SK-N-SH treated with all-trans-retinoic acid at 6 μM for 48 hours (cell line): ENCODE data around the gene TTC39A.

Experiments used
- ATAC-seq: fragments of 200-7000 bp; cut with Tn5 transposase; 3 replicates; pipeline ENCODE4 v1.9.1; 2020; ENCODE audit warnings: mild to moderate bottlenecking, moderate library complexity
- ARNTL ChIP-seq: fragments of 450-650 bp; formaldehyde crosslinking; IDR thresholded peaks from 2 replicates; pipeline ENCODE4 v1.5.0; 2020; ENCODE audit warnings: low read depth, mild to moderate bottlenecking, moderate library complexity, borderline replicate concordance
- BACH2 ChIP-seq: fragments of 250-450 bp; sonication (Bioruptor Pico); IDR thresholded peaks from 2 replicates; pipeline ENCODE4 v1.9.0; 2021; ENCODE audit warnings: mild to moderate bottlenecking, borderline replicate concordance
- CREB5 ChIP-seq: fragments of 250-450 bp; sonication (Bioruptor Pico); IDR thresholded peaks from 2 replicates; pipeline ENCODE4 v1.5.1; 2020; ENCODE audit warnings: low read depth, mild to moderate bottlenecking, moderate library complexity
- CSDC2 ChIP-seq: fragments of 250-450 bp; sonication (Bioruptor Pico); IDR thresholded peaks from 2 replicates; pipeline ENCODE4 v1.5.0; 2020; ENCODE audit warnings: mild to moderate bottlenecking, moderate library complexity
- ESRRG ChIP-seq: fragments of 250-450 bp; sonication (Bioruptor Pico); IDR thresholded peaks from 2 replicates; pipeline ENCODE4 v1.6.1; 2021; ENCODE audit warnings: mild to moderate bottlenecking
- GLIS3 ChIP-seq: fragments of 250-450 bp; sonication (Bioruptor Pico); IDR thresholded peaks from 2 replicates; pipeline ENCODE4 v1.5.0; 2020; ENCODE audit warnings: mild to moderate bottlenecking, moderate library complexity
- ISL1 ChIP-seq: fragments of 250-450 bp; sonication (Bioruptor Pico); IDR thresholded peaks from 2 replicates; pipeline ENCODE4 v2.1.2; 2022; ENCODE audit warnings: mild to moderate bottlenecking, moderate library complexity
- OSR1 ChIP-seq: fragments of 250-450 bp; sonication (Bioruptor Pico); IDR thresholded peaks from 2 replicates; pipeline ENCODE4 v1.8.0; 2022; ENCODE audit warnings: moderate library complexity, mild to moderate bottlenecking, inconsistent platforms
- POU6F1 ChIP-seq: fragments of 250-450 bp; sonication (Bioruptor Pico); IDR thresholded peaks from 2 replicates; pipeline ENCODE4 v1.8.0; 2021; ENCODE audit warnings: low read depth, mild to moderate bottlenecking, moderate library complexity, borderline replicate concordance
- PPARA ChIP-seq: fragments of 250-450 bp; sonication (Bioruptor Pico); IDR thresholded peaks from 2 replicates; pipeline ENCODE4 v1.5.0; 2020; ENCODE audit warnings: mild to moderate bottlenecking, borderline replicate concordance
- SNAI2 ChIP-seq: fragments of 250-450 bp; sonication (Bioruptor Pico); IDR thresholded peaks from 2 replicates; pipeline ENCODE4 v1.5.0; 2020; ENCODE audit warnings: mild to moderate bottlenecking, moderate library complexity
- TCF4 ChIP-seq: fragments of 250-450 bp; sonication (Bioruptor Pico); IDR thresholded peaks from 2 replicates; pipeline ENCODE4 v1.8.0; 2021; ENCODE audit warnings: mild to moderate bottlenecking, moderate library complexity, borderline replicate concordance
- TOX ChIP-seq: fragments of 250-450 bp; sonication (Bioruptor Pico); IDR thresholded peaks from 2 replicates; pipeline ENCODE4 v1.8.0; 2021; ENCODE audit warnings: mild to moderate bottlenecking, moderate library complexity, borderline replicate concordance
- TSHZ2 ChIP-seq: fragments of 250-450 bp; sonication (Bioruptor Pico); IDR thresholded peaks from 2 replicates; pipeline ENCODE4 v1.5.0; 2020; ENCODE audit warnings: mild to moderate bottlenecking, moderate library complexity
- ZC3H10 ChIP-seq: fragments of 250-450 bp; sonication (Bioruptor Pico); IDR thresholded peaks from 2 replicates; pipeline ENCODE4 v1.5.1; 2021; ENCODE audit warnings: mild to moderate bottlenecking, moderate library complexity
- ZFP3 ChIP-seq: fragments of 250-450 bp; sonication (Bioruptor Pico); IDR thresholded peaks from 2 replicates; pipeline ENCODE4 v1.5.0; 2020; ENCODE audit warnings: mild to moderate bottlenecking, moderate library complexity
- ZFP30 ChIP-seq: fragments of 450-650 bp; formaldehyde crosslinking; IDR thresholded peaks from 2 replicates; pipeline ENCODE4 v1.5.0; 2022; ENCODE audit warnings: mild to moderate bottlenecking, moderate library complexity
- ZNF565 ChIP-seq: fragments of 450-650 bp; formaldehyde crosslinking; conservative IDR thresholded peaks from 2 replicates; pipeline ENCODE4 v1.5.0; 2020; ENCODE audit warnings: low read depth, mild to moderate bottlenecking, moderate library complexity
- ZNF70 ChIP-seq: fragments of 450-650 bp; formaldehyde crosslinking; IDR thresholded peaks from 2 replicates; pipeline ENCODE4 v1.5.0; 2020; ENCODE audit warnings: mild to moderate bottlenecking, moderate library complexity
- ZNF8 ChIP-seq: fragments of 450-650 bp; formaldehyde crosslinking; IDR thresholded peaks from 2 replicates; pipeline ENCODE4 v1.5.0; 2020; ENCODE audit warnings: mild to moderate bottlenecking, moderate library complexity
- TF ChIP-seq, protein P1 (sequence below): fragments of 250-450 bp; sonication (Bioruptor Pico); IDR thresholded peaks from 2 replicates; pipeline ENCODE4 v1.8.0; 2020; ENCODE audit warnings: mild to moderate bottlenecking, moderate library complexity, borderline replicate concordance

TTC39A gene

GRCh38 chr1:51249445-51249844, 80.9 kb downstream of the TTC39A start:
- ATAC-seq, result no peak

GRCh38 chr1:51247499-51247898, 82.9 kb downstream of the TTC39A start:
- ATAC-seq, result no peak
- TF ChIP-seq CREB5 (CRISPR knock-in tag), result no peak
- TF ChIP-seq ARNTL (CRISPR knock-in tag), result no peak
- TF ChIP-seq PPARA (CRISPR knock-in tag), result no peak
- TF ChIP-seq ZNF8 (CRISPR knock-in tag), result no peak
- TF ChIP-seq TSHZ2 (CRISPR knock-in tag), result no peak
- no peak for TF ChIP-seq TCF4 (CRISPR knock-in tag)

More at GRCh38 chr1:51249445-51249844, 80.9 kb downstream of the TTC39A start:
- TF ChIP-seq ZC3H10 (CRISPR knock-in tag), result no peak
- TF ChIP-seq ZNF70 (CRISPR knock-in tag), result no peak
- TF ChIP-seq SNAI2 (CRISPR knock-in tag), result no peak
- no peak for TF ChIP-seq BACH2 (CRISPR knock-in tag)
- no peak for TF ChIP-seq TCF4 (CRISPR knock-in tag)
- TF ChIP-seq ESRRG (CRISPR knock-in tag), result no peak
- no peak for TF ChIP-seq POU6F1
- no peak for TF ChIP-seq CSDC2 (CRISPR knock-in tag)
- TF ChIP-seq CREB5 (CRISPR knock-in tag), result no peak

- no peak for ATAC-seq
- TF ChIP-seq ZNF8 (CRISPR knock-in tag) (no peak), GLIS3 (CRISPR knock-in tag) (no peak), SNAI2 (CRISPR knock-in tag) (no peak), OSR1 (CRISPR knock-in tag) (no peak), TSHZ2 (CRISPR knock-in tag) (no peak), ARNTL (CRISPR knock-in tag) (no peak), ZFP3 (CRISPR knock-in tag) (no peak)
These were observed 83.3 kb downstream of the TTC39A start for GRCh38 chr1:51247022-51247421.

GRCh38 chr1:51242546-51242945, 87.8 kb downstream of the TTC39A start:
- no peak for ATAC-seq
- TF ChIP-seq ZC3H10 (CRISPR knock-in tag) (no peak), TOX (no peak), PPARA (CRISPR knock-in tag) (no peak), GLIS3 (CRISPR knock-in tag) (no peak), ISL1 (CRISPR knock-in tag) (no peak), ZFP30 (CRISPR knock-in tag) (no peak), OSR1 (CRISPR knock-in tag) (no peak), CSDC2 (CRISPR knock-in tag) (no peak), ESRRG (CRISPR knock-in tag) (no peak), ZNF565 (CRISPR knock-in tag) (no peak), TSHZ2 (CRISPR knock-in tag) (no peak), ZFP3 (CRISPR knock-in tag) (no peak), SNAI2 (CRISPR knock-in tag) (no peak)
- TF ChIP-seq, protein P1, sequence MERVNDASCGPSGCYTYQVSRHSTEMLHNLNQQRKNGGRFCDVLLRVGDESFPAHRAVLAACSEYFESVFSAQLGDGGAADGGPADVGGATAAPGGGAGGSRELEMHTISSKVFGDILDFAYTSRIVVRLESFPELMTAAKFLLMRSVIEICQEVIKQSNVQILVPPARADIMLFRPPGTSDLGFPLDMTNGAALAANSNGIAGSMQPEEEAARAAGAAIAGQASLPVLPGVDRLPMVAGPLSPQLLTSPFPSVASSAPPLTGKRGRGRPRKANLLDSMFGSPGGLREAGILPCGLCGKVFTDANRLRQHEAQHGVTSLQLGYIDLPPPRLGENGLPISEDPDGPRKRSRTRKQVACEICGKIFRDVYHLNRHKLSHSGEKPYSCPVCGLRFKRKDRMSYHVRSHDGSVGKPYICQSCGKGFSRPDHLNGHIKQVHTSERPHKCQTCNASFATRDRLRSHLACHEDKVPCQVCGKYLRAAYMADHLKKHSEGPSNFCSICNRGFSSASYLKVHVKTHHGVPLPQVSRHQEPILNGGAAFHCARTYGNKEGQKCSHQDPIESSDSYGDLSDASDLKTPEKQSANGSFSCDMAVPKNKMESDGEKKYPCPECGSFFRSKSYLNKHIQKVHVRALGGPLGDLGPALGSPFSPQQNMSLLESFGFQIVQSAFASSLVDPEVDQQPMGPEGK (CRISPR knock-in tag), result no peak
